Liver (tissue), 9 donors: ENCODE results near the gene ZDHHC20. TPM values are rescaled to one million over a fixed set of nuclear protein-coding genes. Genes with fewer than 3 reads are reported as not detected.

ENCODE experiments used
- DNase-seq: peaks from one replicate; pipeline ENCODE4 v3.0.0-alpha.2; 2017; ENCODE audit warnings: low spot score
- H3K27ac ChIP-seq, 2 donors: one replicate each; pipeline ENCODE4 v1.7.0; 2013; ENCODE audit warnings: inconsistent platforms in 2 of 2, low read length in 2 of 2, control low read depth in 1 of 2, low read depth in 1 of 2, mild to moderate bottlenecking in 1 of 2
- H3K27me3 ChIP-seq, 4 donors: one replicate each; pipeline versions ENCODE4 v1.6.1 to v1.7.0; 2013; ENCODE audit warnings: low read length in 3 of 4, inconsistent platforms in 1 of 4, mild to moderate bottlenecking in 1 of 4, moderate library complexity in 1 of 4; ENCODE audit not compliant: control insufficient read depth in 4 of 4, insufficient read depth in 4 of 4
- H3K36me3 ChIP-seq, 4 donors: one replicate each; pipeline versions ENCODE4 v1.6.1 to v1.7.0; 2013; ENCODE audit warnings: low read length in 3 of 4, mild to moderate bottlenecking in 3 of 4, low read depth in 1 of 4, moderate library complexity in 1 of 4; ENCODE audit not compliant: control insufficient read depth in 4 of 4, insufficient read depth in 3 of 4
- H3K4me1 ChIP-seq, 4 donors: one replicate each; pipeline versions ENCODE4 v1.6.1 to v1.7.0; 2013; ENCODE audit warnings: low read length in 3 of 4, mild to moderate bottlenecking in 3 of 4, moderate library complexity in 1 of 4; ENCODE audit not compliant: control insufficient read depth in 4 of 4, insufficient read depth in 4 of 4
- H3K4me3 ChIP-seq, 3 donors: one replicate each; pipeline versions ENCODE4 v1.6.1 to v1.7.0; 2013; ENCODE audit warnings: low read length in 3 of 3, control low read depth in 1 of 3, low read depth in 1 of 3, mild to moderate bottlenecking in 1 of 3
- H3K9ac ChIP-seq, 2 donors: one replicate each; pipeline ENCODE4 v1.7.0; 2013; ENCODE audit warnings: low read length in 2 of 2, mild to moderate bottlenecking in 2 of 2, moderate library complexity in 2 of 2, control low read depth in 1 of 2, low read depth in 1 of 2
- H3K9me3 ChIP-seq, 4 donors: one replicate each; pipeline versions ENCODE4 v1.6.1 to v1.7.0; 2013; ENCODE audit warnings: low read length in 3 of 4; ENCODE audit not compliant: control insufficient read depth in 4 of 4
- EGR1 ChIP-seq, 2 donors: IDR thresholded peaks; 2 replicates each; pipeline ENCODE4 v1.6.1; 2016 to 2018; ENCODE audit warnings: antibody characterized with exemption in 2 of 2, low read depth in 2 of 2
- FOXA1 ChIP-seq: IDR thresholded peaks from 2 replicates; pipeline ENCODE4 v1.6.1; 2016; ENCODE audit warnings: antibody characterized with exemption
- FOXA2 ChIP-seq: IDR thresholded peaks from 2 replicates; pipeline ENCODE4 v1.6.1; 2016; ENCODE audit warnings: antibody characterized with exemption
- GABPA ChIP-seq, 2 donors: IDR thresholded peaks in 1 of 2; conservative IDR thresholded peaks in 1 of 2; 2 replicates each; pipeline ENCODE4 v1.6.1; 2016; ENCODE audit warnings: antibody characterized with exemption in 2 of 2, mild to moderate bottlenecking in 1 of 2, moderate library complexity in 1 of 2
- HNF4A ChIP-seq, 2 donors: conservative IDR thresholded peaks; 2 replicates each; pipeline ENCODE4 v1.6.1; 2016; ENCODE audit warnings: antibody characterized with exemption in 2 of 2, mild to moderate bottlenecking in 2 of 2
- HNF4G ChIP-seq: IDR thresholded peaks from 2 replicates; pipeline ENCODE4 v1.6.1; 2016; ENCODE audit warnings: antibody characterized with exemption
- JUND ChIP-seq, 2 donors: IDR thresholded peaks; 2 replicates each; pipeline ENCODE4 v1.6.1; 2016; ENCODE audit warnings: antibody characterized with exemption in 2 of 2
- MAX ChIP-seq: IDR thresholded peaks from 2 replicates; pipeline ENCODE4 v1.6.1; 2016; ENCODE audit warnings: antibody characterized with exemption
- NR2F2 ChIP-seq: IDR thresholded peaks from 2 replicates; pipeline ENCODE4 v1.6.1; 2016; ENCODE audit warnings: antibody characterized with exemption
- RXRA ChIP-seq, 2 donors: IDR thresholded peaks; 2 replicates each; pipeline ENCODE4 v1.6.1; 2017 to 2018; ENCODE audit warnings: antibody characterized with exemption in 2 of 2, mild to moderate bottlenecking in 1 of 2
- SP1 ChIP-seq: IDR thresholded peaks from 2 replicates; pipeline ENCODE4 v1.6.1; 2018; ENCODE audit warnings: antibody characterized with exemption, mild to moderate bottlenecking
- TAF1 ChIP-seq: conservative IDR thresholded peaks from 2 replicates; pipeline ENCODE4 v1.6.1; 2016; ENCODE audit warnings: antibody characterized with exemption, mild to moderate bottlenecking
- ZBTB33 ChIP-seq: IDR thresholded peaks from 2 replicates; pipeline ENCODE4 v1.6.1; 2016; ENCODE audit warnings: antibody characterized with exemption
- WGBS: extraction: QIAGEN DNeasy Blood & Tissue Kit; methylation state at CpG from one replicate; pipeline ENCODE4 v1.1.7; 2013; 5-methylcytosine and 5-hydroxymethylcytosine counted together
- polyA plus RNA-seq, 2 donors: library from polyadenylated mRNA; stranded (reverse) in 1 of 2; unstranded in 1 of 2; fragments of 200-250 nt in 1 of 2; fragments of >200 nt in 1 of 2; fragmentation: Nextera tagmentation in 1 of 2; extraction: Ambion mirVana in 1 of 2; gene quantifications; one replicate each; pipeline versions ENCODE4 v1.2.1 to v1.2.3, GENCODE V29; 2013 to 2015
- total RNA-seq, 2 donors: library from RNA; depleted of rRNA; stranded (reverse); fragments of >200 nt; gene quantifications; one replicate each; pipeline ENCODE4 v1.2.3, GENCODE V29; 2014
- TF ChIP-seq, protein P1 (sequence below): IDR thresholded peaks from 2 replicates; pipeline ENCODE4 v1.6.1; 2016; ENCODE audit warnings: antibody characterized with exemption, mild to moderate bottlenecking
- TF ChIP-seq, protein P2 (sequence below): IDR thresholded peaks from 2 replicates; pipeline ENCODE4 v1.6.1; 2016; ENCODE audit warnings: antibody characterized with exemption
- donor health status: healthy.
- donor health status: healthy.
- donor health status: healthy.
- donor health status: healthy.
- donor health status: healthy.

The ZDHHC20 gene
- total and polyA plus RNA-seq, 4 donors = 7.7 to 55.4 (median 18.6) TPM

DNA sequence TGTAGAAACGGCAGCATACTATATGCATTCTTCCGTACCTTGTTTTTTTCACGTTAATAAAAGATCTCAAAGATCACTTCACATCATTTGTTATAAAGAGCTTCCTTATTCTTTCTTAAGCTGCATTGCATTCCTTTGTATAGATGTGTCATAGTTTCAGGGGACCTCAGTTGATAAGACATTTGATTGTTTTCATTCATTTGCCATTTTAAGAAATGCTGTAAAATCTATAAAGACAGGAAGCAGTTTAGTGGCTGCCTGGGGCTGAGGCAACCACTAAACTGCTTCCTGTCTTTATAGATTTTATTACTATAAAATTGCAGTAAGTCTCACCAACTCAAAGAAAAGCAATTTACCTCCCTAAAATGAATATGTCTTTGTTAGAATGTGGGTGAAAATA is 59.4 kb downstream of the ZDHHC20 start:
- no peaks in the 10 kb centered on the region for H3K27me3 ChIP-seq
- no peaks in the 10 kb centered on the region for H3K9me3 ChIP-seq
- DNase-seq = no peak
- TF ChIP-seq EGR1 (IDR thresholded peaks at IDR 0.05; ENCODE audit: low read depth in 2 of 2) (no peak), HNF4G (no peak), JUND (IDR thresholded peaks at IDR 0.05) (no peak), RXRA (IDR thresholded peaks at IDR 0.05) (no peak), HNF4A (conservative IDR thresholded peaks at IDR 0.05) (no peak), NR2F2 (no peak)
- no peak overlapping the region for H3K27ac ChIP-seq
- H3K9ac ChIP-seq = no peak overlapping the region
- H3K4me3 ChIP-seq = no peak overlapping the region
- H3K36me3 ChIP-seq = peaks cover 2 to 9% (median 2%) of the 10 kb centered on the region in 4 donors
- WGBS = 82% methylated on average over 3 of the region's 3 CpGs
- peaks cover 0 to 1% (median 0%) of the 10 kb centered on the region in 4 donors for H3K4me1 ChIP-seq

- H3K9me3 ChIP-seq = no peaks in the 10 kb centered on the region
- no peaks in the 10 kb centered on the region for H3K27me3 ChIP-seq
- TF ChIP-seq FOXA1 (no peak), ZBTB33 (no peak), MAX (no peak), TAF1 (no peak), EGR1 (IDR thresholded peaks at IDR 0.05; ENCODE audit: low read depth in 2 of 2) (no peak), JUND (IDR thresholded peaks at IDR 0.05) (no peak), GABPA (IDR thresholded peaks at IDR 0.05 in 1 of 2, conservative IDR thresholded peaks at IDR 0.05 in 1 of 2) (no peak), FOXA2 (no peak), NR2F2 (no peak), HNF4G (no peak), SP1 (no peak)
- TF ChIP-seq, protein P1, sequence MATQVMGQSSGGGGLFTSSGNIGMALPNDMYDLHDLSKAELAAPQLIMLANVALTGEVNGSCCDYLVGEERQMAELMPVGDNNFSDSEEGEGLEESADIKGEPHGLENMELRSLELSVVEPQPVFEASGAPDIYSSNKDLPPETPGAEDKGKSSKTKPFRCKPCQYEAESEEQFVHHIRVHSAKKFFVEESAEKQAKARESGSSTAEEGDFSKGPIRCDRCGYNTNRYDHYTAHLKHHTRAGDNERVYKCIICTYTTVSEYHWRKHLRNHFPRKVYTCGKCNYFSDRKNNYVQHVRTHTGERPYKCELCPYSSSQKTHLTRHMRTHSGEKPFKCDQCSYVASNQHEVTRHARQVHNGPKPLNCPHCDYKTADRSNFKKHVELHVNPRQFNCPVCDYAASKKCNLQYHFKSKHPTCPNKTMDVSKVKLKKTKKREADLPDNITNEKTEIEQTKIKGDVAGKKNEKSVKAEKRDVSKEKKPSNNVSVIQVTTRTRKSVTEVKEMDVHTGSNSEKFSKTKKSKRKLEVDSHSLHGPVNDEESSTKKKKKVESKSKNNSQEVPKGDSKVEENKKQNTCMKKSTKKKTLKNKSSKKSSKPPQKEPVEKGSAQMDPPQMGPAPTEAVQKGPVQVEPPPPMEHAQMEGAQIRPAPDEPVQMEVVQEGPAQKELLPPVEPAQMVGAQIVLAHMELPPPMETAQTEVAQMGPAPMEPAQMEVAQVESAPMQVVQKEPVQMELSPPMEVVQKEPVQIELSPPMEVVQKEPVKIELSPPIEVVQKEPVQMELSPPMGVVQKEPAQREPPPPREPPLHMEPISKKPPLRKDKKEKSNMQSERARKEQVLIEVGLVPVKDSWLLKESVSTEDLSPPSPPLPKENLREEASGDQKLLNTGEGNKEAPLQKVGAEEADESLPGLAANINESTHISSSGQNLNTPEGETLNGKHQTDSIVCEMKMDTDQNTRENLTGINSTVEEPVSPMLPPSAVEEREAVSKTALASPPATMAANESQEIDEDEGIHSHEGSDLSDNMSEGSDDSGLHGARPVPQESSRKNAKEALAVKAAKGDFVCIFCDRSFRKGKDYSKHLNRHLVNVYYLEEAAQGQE = no peak
- TF ChIP-seq, protein P2, sequence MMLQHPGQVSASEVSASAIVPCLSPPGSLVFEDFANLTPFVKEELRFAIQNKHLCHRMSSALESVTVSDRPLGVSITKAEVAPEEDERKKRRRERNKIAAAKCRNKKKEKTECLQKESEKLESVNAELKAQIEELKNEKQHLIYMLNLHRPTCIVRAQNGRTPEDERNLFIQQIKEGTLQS = no peak
- H3K27ac ChIP-seq = no peak overlapping the region
- no peaks in the 10 kb centered on the region for H3K4me1 ChIP-seq
- 85% methylated on average over 3 of the region's 3 CpGs for WGBS
- H3K9ac ChIP-seq = no peak overlapping the region
- H3K36me3 ChIP-seq = peaks cover 0 to 6% (median 3%) of the 10 kb centered on the region in 4 donors
- no peak overlapping the region for H3K4me3 ChIP-seq
- no peak for DNase-seq
Measured at GRCh38 chr13:21395953-21396352, 63.1 kb downstream of the ZDHHC20 start.
